Lower lobe of right lung (tissue), 2 donors: ENCODE data around the gene FHIT. TPM values are rescaled to one million over a fixed set of nuclear protein-coding genes. Genes with fewer than 3 reads are reported as not detected.

Experiments
- ATAC-seq, 2 donors: fragments of 200-7000 bp; cut with Tn5 transposase; one replicate each; pipeline ENCODE4 v1.9.1; 2020 to 2022; ENCODE audit warnings: mild to moderate bottlenecking in 2 of 2, moderate library complexity in 2 of 2
- DNase-seq: peaks from one replicate; pipeline ENCODE4 v3.0.0-alpha.2; 2020
- H3K27ac ChIP-seq: fragments of 200-600 bp; one replicate; pipeline ENCODE4 v1.8.0; 2022
- H3K27me3 ChIP-seq: fragments of 200-600 bp; one replicate; pipeline ENCODE4 v1.8.0; 2022; ENCODE audit warnings: low read depth
- H3K36me3 ChIP-seq: fragments of 200-600 bp; one replicate; pipeline ENCODE4 v1.8.0; 2022; ENCODE audit warnings: mild to moderate bottlenecking
- H3K4me1 ChIP-seq: fragments of 200-600 bp; one replicate; pipeline ENCODE4 v1.8.0; 2022
- H3K4me3 ChIP-seq: fragments of 200-600 bp; one replicate; pipeline ENCODE4 v1.8.0; 2022; ENCODE audit warnings: mild to moderate bottlenecking
- H3K9me3 ChIP-seq: fragments of 200-600 bp; one replicate; pipeline ENCODE4 v1.8.0; 2022
- CTCF ChIP-seq: fragments of 200-600 bp; IDR thresholded peaks from one replicate; pipeline ENCODE4 v1.8.0; 2022; ENCODE audit warnings: antibody characterized with exemption, mild to moderate bottlenecking
- intact Hi-C: fragments of 100-400 bp; cut with DNase I; formaldehyde crosslinking; loops from one replicate; pipeline ENCODE4 v1.11.0; 2022
- total RNA-seq: library from RNA; stranded (reverse); fragmentation: NEBNext Ultra II Directional; extraction: Animal tissue kit (Norgen Biotek cat#: 25700); gene quantifications from one replicate; pipeline ENCODE4 v1.2.1, GENCODE V29; 2021
- donor health status: DM: no; HTN: yes; CAD: no; lungs with severe emphysema.

The FHIT gene
- total RNA-seq, 1 donor from 2014 or later, result 10.3 TPM

GRCh38 chr3:60048447-60048848 lies 1202.8 kb downstream of the FHIT start:
- no peak for DNase-seq
- no peak overlapping the region for H3K4me3 ChIP-seq
- intact Hi-C loops, result no loop called here
- H3K27me3 ChIP-seq, result no peaks in the 10 kb centered on the region
- H3K36me3 ChIP-seq, result no peaks in the 10 kb centered on the region
- H3K4me1 ChIP-seq, result no peaks in the 10 kb centered on the region
- no peak for ATAC-seq
- H3K27ac ChIP-seq, result no peak overlapping the region
- no peaks in the 10 kb centered on the region for H3K9me3 ChIP-seq
- TF ChIP-seq CTCF, result no peak

- no peak for DNase-seq
- TF ChIP-seq CTCF, result no peak
- intact Hi-C loops, result no loop called here
- no peak overlapping the region for H3K27ac ChIP-seq
- H3K36me3 ChIP-seq, result no peaks in the 10 kb centered on the region
- no peaks in the 10 kb centered on the region for H3K4me1 ChIP-seq
- no peaks in the 10 kb centered on the region for H3K9me3 ChIP-seq
- ATAC-seq, result no peak
- H3K27me3 ChIP-seq, result no peaks in the 10 kb centered on the region
- no peak overlapping the region for H3K4me3 ChIP-seq
Observed at GRCh38 chr3:60047426-60048200, 1203.6 kb downstream of the FHIT start.

- no peak for DNase-seq
- no peak for TF ChIP-seq CTCF
- no peaks in the 10 kb centered on the region for H3K27me3 ChIP-seq
- H3K36me3 ChIP-seq, result no peaks in the 10 kb centered on the region
- no peak for ATAC-seq
- H3K4me3 ChIP-seq, result no peak overlapping the region
- intact Hi-C loops, result no loop called here
- no peak overlapping the region for H3K27ac ChIP-seq
- no peaks in the 10 kb centered on the region for H3K4me1 ChIP-seq
- H3K9me3 ChIP-seq, result no peaks in the 10 kb centered on the region
Observed at GRCh38 chr3:60046210-60046609, 1205.0 kb downstream of the FHIT start.

GRCh38 chr3:60045686-60046085 lies 1205.6 kb downstream of the FHIT start:
- Histone ChIP-seq H3K27ac (no peak overlapping the region), H3K4me3 (no peak overlapping the region), H3K4me1 (no peaks in the 10 kb centered on the region), H3K9me3 (no peaks in the 10 kb centered on the region), H3K27me3 (no peaks in the 10 kb centered on the region), H3K36me3 (no peaks in the 10 kb centered on the region)
- TF ChIP-seq CTCF, result no peak
- no peak for DNase-seq
- intact Hi-C loops, result no loop called here
- ATAC-seq, result no peak

- no peak for ATAC-seq
- TF ChIP-seq CTCF, result no peak
- intact Hi-C loops, result no loop called here
- no peaks in the 10 kb centered on the region for H3K9me3 ChIP-seq
- no peaks in the 10 kb centered on the region for H3K27me3 ChIP-seq
- no peak overlapping the region for H3K27ac ChIP-seq
- H3K4me3 ChIP-seq, result no peak overlapping the region
- DNase-seq, result no peak
- no peaks in the 10 kb centered on the region for H3K4me1 ChIP-seq
- no peaks in the 10 kb centered on the region for H3K36me3 ChIP-seq
Observed at GRCh38 chr3:60036803-60037202, 1214.4 kb downstream of the FHIT start.
